H1 (cell line): ENCODE measurements around the gene PNPLA8. TPM values are rescaled to one million over a fixed set of nuclear protein-coding genes. Genes with fewer than 3 reads are reported as not detected.

Experiments
- CTCF ChIA-PET: fragments of 300-600 bp; sonication (Branson Sonifier 250); formaldehyde crosslinking; loops from one replicate; lab custom pipeline; 2021; ENCODE audit not compliant: partially characterized antibody; lab: Charles Lee
- POLR2A ChIA-PET: fragments of 300-600 bp; sonication (Branson Sonifier 250); formaldehyde crosslinking; loops from one replicate; lab custom pipeline; 2021; ENCODE audit warnings: inconsistent platforms; ENCODE audit not compliant: partially characterized antibody; lab: Charles Lee
- DNase-seq, 2 experiments: peaks; one replicate each; pipeline versions ENCODE4 v3.0.0 to v3.0.0-alpha.2; 2010 to 2022; ENCODE audit warnings: low spot score in 2 of 2, low read depth in 1 of 2, mixed read lengths in 1 of 2
- FAIRE-seq: peaks from 2 replicates; lab custom pipeline; 2011; peaks lifted over from hg19 to GRCh38; lab: Jason Lieb, UNC
- H2AFZ ChIP-seq: 2 replicates; pipeline ENCODE4 v1.8.1; 2012; ENCODE audit warnings: low read length, inconsistent platforms
- H2AK5ac ChIP-seq: 2 replicates; pipeline ENCODE4 v1.6.1; 2013; ENCODE audit warnings: low read depth, low read length
- H2BK120ac ChIP-seq: replicated peaks from 2 replicates; pipeline ENCODE3; 2013; ENCODE audit warnings: low read depth, low read length, inconsistent platforms
- H2BK12ac ChIP-seq: 2 replicates; pipeline ENCODE4 v1.6.1; 2013; ENCODE audit warnings: low read depth, low read length
- H2BK15ac ChIP-seq: 2 replicates; pipeline ENCODE4 v1.6.1; 2013; ENCODE audit warnings: low read length
- H2BK20ac ChIP-seq: 2 replicates; pipeline ENCODE4 v1.6.1; 2013; ENCODE audit warnings: low read length
- H2BK5ac ChIP-seq: 2 replicates; pipeline ENCODE4 v1.6.1; 2013; ENCODE audit warnings: low read depth, low read length
- H3K14ac ChIP-seq: 2 replicates; pipeline ENCODE4 v1.6.1; 2013; ENCODE audit warnings: inconsistent platforms; ENCODE audit not compliant: insufficient read length
- H3K18ac ChIP-seq: 2 replicates; pipeline ENCODE4 v1.6.1; 2013; ENCODE audit warnings: low read length; ENCODE audit errors: extremely low read depth
- H3K23ac ChIP-seq: 2 replicates; pipeline ENCODE4 v1.6.1; 2013; ENCODE audit warnings: inconsistent platforms; ENCODE audit not compliant: insufficient read length
- H3K23me2 ChIP-seq: 2 replicates; pipeline ENCODE4 v1.6.1; 2013; ENCODE audit warnings: low read depth, low read length
- H3K27ac ChIP-seq: 2 replicates; pipeline ENCODE4 v1.6.1; 2011; ENCODE audit warnings: low read depth, low read length, inconsistent platforms
- H3K27me3 ChIP-seq, 4 experiments: replicated peaks in 1 of 4; 1 replicate in 1 of 4; 2 replicates in 3 of 4; pipeline versions ENCODE4 v1.6.1 to v1.8.1; 2011 to 2013; ENCODE audit warnings: low read length in 3 of 4, mild to moderate bottlenecking in 3 of 4, inconsistent platforms in 2 of 4, mixed read lengths in 2 of 4, moderate library complexity in 1 of 4; ENCODE audit not compliant: control insufficient read depth in 3 of 4, insufficient read depth in 3 of 4; ENCODE audit errors: extremely low read depth in 1 of 4
- H3K36me3 ChIP-seq, 4 experiments: 2 replicates each; pipeline versions ENCODE4 v1.6.1 to v1.8.1; 2011 to 2013; ENCODE audit warnings: mild to moderate bottlenecking in 4 of 4, low read length in 3 of 4, moderate library complexity in 2 of 4, control low read depth in 1 of 4, inconsistent platforms in 1 of 4; ENCODE audit not compliant: insufficient read depth in 4 of 4, control insufficient read depth in 2 of 4
- H3K4ac ChIP-seq: replicated peaks from 2 replicates; pipeline ENCODE3; 2013; ENCODE audit warnings: low read length, low read depth, mixed read lengths, inconsistent platforms; ENCODE audit not compliant: insufficient read length
- H3K4me1 ChIP-seq, 4 experiments: replicated peaks in 1 of 4; 1 replicate in 1 of 4; 2 replicates in 3 of 4; pipeline versions ENCODE4 v1.6.1 to v1.8.1; 2011 to 2013; ENCODE audit warnings: low read length in 3 of 4, inconsistent platforms in 2 of 4, mixed read lengths in 1 of 4; ENCODE audit not compliant: insufficient read depth in 4 of 4, control insufficient read depth in 3 of 4
- H3K4me2 ChIP-seq, 2 experiments: 2 replicates each; pipeline versions ENCODE4 v1.6.1 to v1.8.1; 2011 to 2013; ENCODE audit warnings: low read depth in 2 of 2, low read length in 2 of 2, control low read depth in 1 of 2, inconsistent platforms in 1 of 2, mild to moderate bottlenecking in 1 of 2; ENCODE audit not compliant: insufficient read depth in 1 of 2
- H3K4me3 ChIP-seq, 4 experiments: fragments of 200-600, 300-600 bp in 1 of 4; sonication (generic), shearing (Covaris generic), sonication (Bioruptor Twin) in 1 of 4; 2 replicates each; pipeline versions ENCODE4 v1.5.1 to v1.8.1; 2011 to 2016; ENCODE audit warnings: low read length in 4 of 4, low read depth in 3 of 4, control low read depth in 2 of 4, inconsistent platforms in 2 of 4, mild to moderate bottlenecking in 2 of 4, mixed read lengths in 1 of 4, moderate library complexity in 1 of 4; ENCODE audit not compliant: insufficient read depth in 2 of 4; ENCODE audit errors: extremely low read depth in 1 of 4
- H3K56ac ChIP-seq: replicated peaks from 2 replicates; pipeline ENCODE3; 2013; ENCODE audit warnings: low read depth, mild to moderate bottlenecking, mixed read lengths, low read length, inconsistent platforms; ENCODE audit not compliant: insufficient read length
- H3K79me1 ChIP-seq: 2 replicates; pipeline ENCODE4 v1.6.1; 2013; ENCODE audit warnings: low read depth, low read length, control low read depth
- H3K79me2 ChIP-seq, 2 experiments: 2 replicates each; pipeline versions ENCODE4 v1.6.1 to v1.8.1; 2012 to 2013; ENCODE audit warnings: low read length in 2 of 2, mild to moderate bottlenecking in 2 of 2, inconsistent platforms in 1 of 2; ENCODE audit not compliant: insufficient read depth in 2 of 2, control insufficient read depth in 1 of 2
- H3K9ac ChIP-seq, 4 experiments: replicated peaks in 1 of 4; 1 replicate in 1 of 4; 2 replicates in 3 of 4; pipeline versions ENCODE4 v1.6.1 to v1.8.1; 2011 to 2013; ENCODE audit warnings: low read depth in 3 of 4, low read length in 3 of 4, control low read depth in 2 of 4, mild to moderate bottlenecking in 2 of 4, moderate library complexity in 2 of 4, inconsistent platforms in 1 of 4; ENCODE audit errors: extremely low read depth in 1 of 4
- H3K9me3 ChIP-seq, 2 experiments: 2 replicates each; pipeline versions ENCODE4 v1.6.1 to v1.8.1; 2012 to 2013; ENCODE audit warnings: mild to moderate bottlenecking in 2 of 2, moderate library complexity in 2 of 2, control low read depth in 1 of 2, inconsistent platforms in 1 of 2, low read depth in 1 of 2, low read length in 1 of 2, mixed read lengths in 1 of 2; ENCODE audit not compliant: insufficient read depth in 2 of 2
- H4K20me1 ChIP-seq, 2 experiments: replicated peaks in 1 of 2; 2 replicates each; pipeline versions ENCODE3 to v1.8.1; 2011 to 2013; ENCODE audit warnings: inconsistent platforms in 2 of 2, low read length in 2 of 2, mild to moderate bottlenecking in 1 of 2; ENCODE audit not compliant: insufficient read depth in 2 of 2, control insufficient read depth in 1 of 2
- H4K5ac ChIP-seq: 2 replicates; pipeline ENCODE4 v1.6.1; 2013; ENCODE audit warnings: low read length, low read depth, mixed read lengths, inconsistent platforms; ENCODE audit not compliant: insufficient read length
- H4K8ac ChIP-seq: 2 replicates; pipeline ENCODE4 v1.8.0; 2013; ENCODE audit warnings: mild to moderate bottlenecking, moderate library complexity, low read length, inconsistent platforms; ENCODE audit not compliant: insufficient read depth; ENCODE audit errors: extremely low read depth
- H4K91ac ChIP-seq: replicated peaks from 2 replicates; pipeline ENCODE3; 2013; ENCODE audit warnings: low read length, mixed read lengths, inconsistent platforms; ENCODE audit not compliant: insufficient read length
- GABPA ChIP-seq: IDR thresholded peaks from 2 replicates; pipeline ENCODE4 v1.6.1; 2011; ENCODE audit warnings: mild to moderate bottlenecking, low read length, moderate library complexity, borderline replicate concordance; ENCODE audit not compliant: insufficient read depth
- RFX5 ChIP-seq: IDR thresholded peaks from 2 replicates; pipeline ENCODE4 v1.6.1; 2011; ENCODE audit warnings: low read depth, low read length, improper control_type of control experiment, borderline replicate concordance
- SP1 ChIP-seq: IDR thresholded peaks from 2 replicates; pipeline ENCODE4 v1.6.1; 2011; ENCODE audit warnings: low read depth, low read length
- SRF ChIP-seq: IDR thresholded peaks from 2 replicates; pipeline ENCODE4 v1.6.1; 2011; ENCODE audit warnings: mild to moderate bottlenecking, low read depth, low read length, moderate library complexity
- WGBS, 2 experiments: shearing (Covaris generic) in 1 of 2; methylation state at CpG; one replicate each; pipeline versions ENCODE4 v1.1.6 to v1.1.7; 2013 to 2015; ENCODE audit warnings: low lambda C conversion rate in 2 of 2, mixed read lengths in 2 of 2, inconsistent platforms in 1 of 2, low coverage in 1 of 2, missing lambda C conversion rate in 1 of 2; ENCODE audit not compliant: insufficient replicate concordance in 2 of 2, insufficient coverage in 1 of 2, insufficient read length in 1 of 2; ENCODE audit errors: extremely low coverage in 1 of 2, missing lambda C conversion rate in 1 of 2; 5-methylcytosine and 5-hydroxymethylcytosine counted together
- polyA plus RNA-seq, 7 experiments: library from polyadenylated mRNA; depleted of rRNA in 3 of 7; stranded (reverse) in 5 of 7; unstranded in 2 of 7; fragments of >200 nt in 5 of 7; fragments of 200-250 nt in 2 of 7; gene quantifications; 1 replicate in 5 of 7; 2 replicates in 1 of 7; 4 replicates in 1 of 7; pipeline versions ENCODE4 v1.2.1 to v1.2.3, GENCODE V29; 2011 to 2013; ENCODE audit warnings: missing spikeins in 2 of 7, mixed read lengths in 2 of 7
- total RNA-seq: library from RNA; stranded (reverse); fragmentation: NEBNext Ultra II Directional; extraction: Animal tissue kit (Norgen Biotek cat#: 25700); gene quantifications from 2 replicates; pipeline ENCODE4 v1.2.1, GENCODE V29; 2021

PNPLA8 gene
- total and polyA plus RNA-seq, 2 of the 8 experiments (the other 6 are each of a cell fraction or from before 2014, with no cell fraction given) = 3.8 to 11.2 TPM

DNA sequence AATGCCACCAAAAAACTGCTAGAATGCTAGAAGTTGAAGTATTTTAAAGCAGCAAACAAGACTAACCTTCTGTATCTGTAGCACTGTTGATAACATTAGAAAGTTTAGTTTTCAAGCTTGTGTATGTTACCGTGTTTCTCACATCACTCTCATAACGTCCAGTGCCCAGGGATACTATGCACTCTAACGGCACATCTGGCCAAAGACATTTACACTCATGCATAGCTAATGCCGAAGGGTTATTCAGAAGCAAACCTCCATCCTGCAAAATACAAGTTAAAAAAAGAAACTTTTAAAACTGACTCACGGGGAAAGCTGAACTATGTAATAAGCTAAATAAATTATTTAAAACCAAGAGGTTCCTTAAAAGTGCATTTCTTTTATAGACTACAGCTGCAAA lies 46.8 kb downstream of the PNPLA8 start:
- no peak overlapping the region for H3K4ac ChIP-seq
- no peaks in the 10 kb centered on the region for H4K20me1 ChIP-seq
- no peak overlapping the region for H4K91ac ChIP-seq
- no peak overlapping the region for H2BK12ac ChIP-seq
- DNase-seq = no peak
- no peak overlapping the region for H3K4me3 ChIP-seq
- H3K79me1 ChIP-seq = no peaks in the 10 kb centered on the region
- H3K27ac ChIP-seq = no peak overlapping the region
- no peaks in the 10 kb centered on the region for H3K27me3 ChIP-seq
- H4K5ac ChIP-seq = no peak overlapping the region
- FAIRE-seq = no peak
- H3K4me2 ChIP-seq = no peak overlapping the region
- no peak overlapping the region for H3K23ac ChIP-seq
- 89% methylated on average over 5 of the region's 5 CpGs; no CpG with 5 or more reads in 1 of the 2 experiments for WGBS, 2 experiments
- H2BK15ac ChIP-seq = no peak overlapping the region
- H3K23me2 ChIP-seq = no peaks in the 10 kb centered on the region
- CTCF ChIA-PET = no interaction called here
- H3K79me2 ChIP-seq = no peaks in the 10 kb centered on the region
- no peak overlapping the region for H3K9ac ChIP-seq
- H3K18ac ChIP-seq = no peak overlapping the region
- 0 out of 7 replicates have a peak, but pooled peaks cover 0 to 2% (median 0%) of the 10 kb centered on the region in 4 experiments for H3K4me1 ChIP-seq
- POLR2A ChIA-PET = no interaction called here
- H2BK120ac ChIP-seq = no peak overlapping the region
- no peak overlapping the region for H2BK5ac ChIP-seq
- no peaks in the 10 kb centered on the region for H3K9me3 ChIP-seq
- no peak overlapping the region for H2BK20ac ChIP-seq
- H2AFZ ChIP-seq = no peak overlapping the region
- no peak overlapping the region for H3K56ac ChIP-seq
- H3K14ac ChIP-seq = no peak overlapping the region
- H4K8ac ChIP-seq = no peak overlapping the region
- no peak overlapping the region for H2AK5ac ChIP-seq
- H3K36me3 ChIP-seq = no peaks in the 10 kb centered on the region
- TF ChIP-seq GABPA (no peak), RFX5 (no peak), SP1 (no peak), SRF (no peak)
